CD4-positive, CD25-positive, alpha-beta regulatory T cell (primary cell): ENCODE results near the gene TBC1D17. TPM values are rescaled to one million over a fixed set of nuclear protein-coding genes. Genes with fewer than 3 reads are reported as not detected.

Experiments used
- ATAC-seq, 2 donors: fragments of 150-1000 bp; cut with Tn5 transposase; one replicate each; pipeline ENCODE4 v1.10.0; 2021; ENCODE audit warnings: low read depth in 2 of 2, moderate number of reproducible peaks in 2 of 2, moderate library complexity in 1 of 2
- DNase-seq, 3 donors: peaks; one replicate each; pipeline versions ENCODE4 v3.0.0 to v3.0.0-alpha.2; 2012 to 2022; ENCODE audit warnings: mixed read lengths in 1 of 3
- H3K27ac ChIP-seq: one replicate; pipeline ENCODE4 v1.7.0; 2013; ENCODE audit warnings: mild to moderate bottlenecking, low read length; ENCODE audit not compliant: insufficient read depth, poor library complexity, severe bottlenecking
- H3K27me3 ChIP-seq: one replicate; pipeline ENCODE4 v1.7.0; 2013; ENCODE audit warnings: low read length; ENCODE audit not compliant: control insufficient read depth, insufficient read depth
- H3K36me3 ChIP-seq: one replicate; pipeline ENCODE4 v1.7.0; 2013; ENCODE audit warnings: mild to moderate bottlenecking, low read length, moderate library complexity; ENCODE audit not compliant: control insufficient read depth, insufficient read depth
- H3K4me1 ChIP-seq: 2 replicates; pipeline ENCODE4 v1.7.0; 2013; ENCODE audit warnings: mild to moderate bottlenecking, low read length; ENCODE audit not compliant: insufficient read depth, control insufficient read depth, poor library complexity, severe bottlenecking
- H3K4me3 ChIP-seq: one replicate; pipeline ENCODE4 v1.7.0; 2013; ENCODE audit warnings: low read depth, mild to moderate bottlenecking, low read length, moderate library complexity
- H3K9me3 ChIP-seq, 2 experiments: 1 replicate in 1 of 2; 2 replicates in 1 of 2; pipeline ENCODE4 v1.7.0; 2013; ENCODE audit warnings: low read length in 2 of 2, mild to moderate bottlenecking in 1 of 2, moderate library complexity in 1 of 2; ENCODE audit not compliant: control insufficient read depth in 2 of 2
- H3K27ac Mint-ChIP-seq, 3 donors: one replicate each; pipeline ENCODE4 v1.8.0; 2020 to 2022; ENCODE audit warnings: mild to moderate bottlenecking in 3 of 3, mixed read lengths in 3 of 3, moderate library complexity in 2 of 3
- H3K27me3 Mint-ChIP-seq: one replicate; pipeline ENCODE4 v1.8.0; 2022; ENCODE audit warnings: mild to moderate bottlenecking, mixed read lengths
- H3K36me3 Mint-ChIP-seq: one replicate; pipeline ENCODE4 v1.8.0; 2020; ENCODE audit warnings: mixed read lengths
- H3K4me1 Mint-ChIP-seq, 4 donors: one replicate each; pipeline ENCODE4 v1.8.0; 2020 to 2022; ENCODE audit warnings: mixed read lengths in 4 of 4, mild to moderate bottlenecking in 1 of 4
- H3K4me3 Mint-ChIP-seq, 4 donors: one replicate each; pipeline ENCODE4 v1.8.0; 2020 to 2022; ENCODE audit warnings: mild to moderate bottlenecking in 4 of 4, mixed read lengths in 4 of 4, moderate library complexity in 3 of 4
- H3K9me3 Mint-ChIP-seq, 7 donors: one replicate each; pipeline ENCODE4 v1.8.0; 2020 to 2022; ENCODE audit warnings: mixed read lengths in 7 of 7, mild to moderate bottlenecking in 3 of 7, moderate library complexity in 2 of 7
- polyA plus RNA-seq, 4 donors: library from polyadenylated mRNA; unstranded; fragments of 300-500 nt; fragmentation: Illumina TruSeq; gene quantifications; one replicate each; pipeline ENCODE4 v1.2.3, GENCODE V29; 2021
- total RNA-seq: library from RNA; stranded (reverse); gene quantifications from one replicate; pipeline ENCODE4 v1.2.3, GENCODE V29; 2022

TBC1D17 gene
- total RNA-seq (48.1 TPM), polyA plus RNA-seq (1 to 10 TPM; 8.8 to 9.7 (median 9.1) TPM)

- DNase-seq, result peak; percentile 97 to 100 (median 100)
- peak within 1 kb of the TSS; percentile 90 for H3K4me3 ChIP-seq
- H3K27ac Mint-ChIP-seq, result no peak within 1 kb of the TSS
- H3K27me3 Mint-ChIP-seq, result no peaks in the 10 kb centered on the region
- H3K9me3 ChIP-seq, result no peaks in the 10 kb centered on the region
- H3K9me3 Mint-ChIP-seq, result no peaks in the 10 kb centered on the region
- H3K27me3 ChIP-seq, result no peaks in the 10 kb centered on the region
- ATAC-seq, result peak; percentile 68 to 70
- H3K4me3 Mint-ChIP-seq, result peak within 1 kb of the TSS in 1 of 4 donors; percentile 53
- H3K4me1 ChIP-seq, result peaks cover 22% of the 10 kb centered on the region
- H3K36me3 Mint-ChIP-seq, result peaks cover 4% of the 10 kb centered on the region
- peaks cover 0 to 42% (median 9%) of the 10 kb centered on the region in 4 donors for H3K4me1 Mint-ChIP-seq
- H3K27ac ChIP-seq, result peak within 1 kb of the TSS; percentile 99
- peaks cover 19% of the 10 kb centered on the region for H3K36me3 ChIP-seq
These were observed at the start of gene TBC1D17, which contains the start of gene AKT1S1 for GRCh38 chr19:49877020-49877878. TSS of gene TBC1D17 (plus strand) at chr19:49877702. CDS start at chr19:49877724, 22 bp downstream. TSS of gene AKT1S1 (minus strand) at chr19:49877355. CDS start at chr19:49873295, 4,060 bp downstream.

- Mint-ChIP-seq H3K4me1 (peaks cover 0 to 10% (median 7%) of the 10 kb centered on the region in 4 donors), H3K36me3 (peaks cover 19% of the 10 kb centered on the region), H3K4me3 (no peak overlapping the region), H3K9me3 (no peaks in the 10 kb centered on the region), H3K27ac (no peak overlapping the region), H3K27me3 (no peaks in the 10 kb centered on the region)
- Histone ChIP-seq H3K4me3 (no peak overlapping the region), H3K36me3 (peaks cover 56% of the 10 kb centered on the region), H3K27me3 (no peaks in the 10 kb centered on the region), H3K4me1 (no peaks in the 10 kb centered on the region), H3K27ac (no peak overlapping the region), H3K9me3 (no peaks in the 10 kb centered on the region)
- DNase-seq (no peak), ATAC-seq (no peak)
These were observed 48.3 kb upstream of the TBC1D17 start for GRCh38 chr19:49829200-49829599.

GRCh38 chr19:49829721-49830120, 47.8 kb upstream of the TBC1D17 start:
- peaks cover 22% of the 10 kb centered on the region for H3K36me3 Mint-ChIP-seq

GRCh38 chr19:49830766-49831165, 46.7 kb upstream of the TBC1D17 start:
- Mint-ChIP-seq H3K27ac (no peak overlapping the region), H3K4me1 (peaks cover 0 to 10% (median 5%) of the 10 kb centered on the region in 4 donors), H3K4me3 (no peak overlapping the region), H3K27me3 (no peaks in the 10 kb centered on the region), H3K9me3 (no peaks in the 10 kb centered on the region), H3K36me3 (peaks cover 23% of the 10 kb centered on the region)
- ATAC-seq, result no peak
- Histone ChIP-seq H3K27ac (no peak overlapping the region), H3K4me3 (no peak overlapping the region), H3K9me3 (no peaks in the 10 kb centered on the region), H3K36me3 (peaks cover 70% of the 10 kb centered on the region), H3K4me1 (no peaks in the 10 kb centered on the region), H3K27me3 (no peaks in the 10 kb centered on the region)
- DNase-seq, result no peak

More at GRCh38 chr19:49829721-49830120, 47.8 kb upstream of the TBC1D17 start:
- ATAC-seq (no peak), DNase-seq (no peak)
- H3K9me3 ChIP-seq, result no peaks in the 10 kb centered on the region
- Mint-ChIP-seq H3K27me3 (no peaks in the 10 kb centered on the region), H3K27ac (no peak overlapping the region), H3K4me3 (no peak overlapping the region), H3K4me1 (peaks cover 0 to 10% (median 5%) of the 10 kb centered on the region in 4 donors), H3K9me3 (no peaks in the 10 kb centered on the region)
- H3K27ac ChIP-seq, result no peak overlapping the region
- H3K4me1 ChIP-seq, result no peaks in the 10 kb centered on the region
- no peaks in the 10 kb centered on the region for H3K27me3 ChIP-seq
- H3K36me3 ChIP-seq, result peaks cover 61% of the 10 kb centered on the region
- no peak overlapping the region for H3K4me3 ChIP-seq

- Histone ChIP-seq H3K4me1 (no peaks in the 10 kb centered on the region), H3K9me3 (no peaks in the 10 kb centered on the region), H3K27me3 (no peaks in the 10 kb centered on the region), H3K27ac (no peak overlapping the region), H3K4me3 (no peak overlapping the region), H3K36me3 (peaks cover 70% of the 10 kb centered on the region)
- no peaks in the 10 kb centered on the region for H3K27me3 Mint-ChIP-seq
- H3K9me3 Mint-ChIP-seq, result no peaks in the 10 kb centered on the region
- H3K4me1 Mint-ChIP-seq, result peaks cover 0 to 7% (median 5%) of the 10 kb centered on the region in 4 donors
- peaks cover 23% of the 10 kb centered on the region for H3K36me3 Mint-ChIP-seq
- no peak overlapping the region for H3K27ac Mint-ChIP-seq
- no peak for DNase-seq
- no peak overlapping the region for H3K4me3 Mint-ChIP-seq
- no peak for ATAC-seq
These were observed 45.9 kb upstream of the TBC1D17 start for GRCh38 chr19:49831592-49831991.

GRCh38 chr19:49832556-49832955, 44.9 kb upstream of the TBC1D17 start:
- peaks cover 70% of the 10 kb centered on the region for H3K36me3 ChIP-seq
- no peaks in the 10 kb centered on the region for H3K27me3 ChIP-seq
- ATAC-seq (no peak), DNase-seq (no peak)
- no peaks in the 10 kb centered on the region for H3K9me3 ChIP-seq
- no peak overlapping the region for H3K27ac Mint-ChIP-seq
- H3K4me1 ChIP-seq, result no peaks in the 10 kb centered on the region
- peaks cover 0 to 3% (median 0%) of the 10 kb centered on the region in 4 donors for H3K4me1 Mint-ChIP-seq
- H3K9me3 Mint-ChIP-seq, result no peaks in the 10 kb centered on the region
- H3K27me3 Mint-ChIP-seq, result no peaks in the 10 kb centered on the region
- no peak overlapping the region for H3K4me3 Mint-ChIP-seq
- H3K36me3 Mint-ChIP-seq, result peaks cover 23% of the 10 kb centered on the region
- H3K27ac ChIP-seq, result no peak overlapping the region
- H3K4me3 ChIP-seq, result no peak overlapping the region

- no peak overlapping the region for H3K27ac Mint-ChIP-seq
- Histone ChIP-seq H3K4me3 (no peak overlapping the region), H3K27me3 (no peaks in the 10 kb centered on the region), H3K9me3 (no peaks in the 10 kb centered on the region), H3K36me3 (peaks cover 72% of the 10 kb centered on the region), H3K4me1 (no peaks in the 10 kb centered on the region), H3K27ac (no peak overlapping the region)
- ATAC-seq (no peak), DNase-seq (no peak)
- no peak overlapping the region for H3K4me3 Mint-ChIP-seq
- H3K4me1 Mint-ChIP-seq, result peaks cover 0 to 3% (median 0%) of the 10 kb centered on the region in 4 donors
- H3K9me3 Mint-ChIP-seq, result no peaks in the 10 kb centered on the region
- H3K27me3 Mint-ChIP-seq, result no peaks in the 10 kb centered on the region
- peaks cover 24% of the 10 kb centered on the region for H3K36me3 Mint-ChIP-seq
These were observed 43.9 kb upstream of the TBC1D17 start for GRCh38 chr19:49833599-49833998.
